Measurements from ENCODE around the gene MFAP4. TPM values are rescaled to one million over a fixed set of nuclear protein-coding genes. Genes with fewer than 3 reads are reported as not detected.

The MFAP4 gene
- total RNA-seq, 1 experiment from 2014 or later = 4.0 TPM

DNA sequence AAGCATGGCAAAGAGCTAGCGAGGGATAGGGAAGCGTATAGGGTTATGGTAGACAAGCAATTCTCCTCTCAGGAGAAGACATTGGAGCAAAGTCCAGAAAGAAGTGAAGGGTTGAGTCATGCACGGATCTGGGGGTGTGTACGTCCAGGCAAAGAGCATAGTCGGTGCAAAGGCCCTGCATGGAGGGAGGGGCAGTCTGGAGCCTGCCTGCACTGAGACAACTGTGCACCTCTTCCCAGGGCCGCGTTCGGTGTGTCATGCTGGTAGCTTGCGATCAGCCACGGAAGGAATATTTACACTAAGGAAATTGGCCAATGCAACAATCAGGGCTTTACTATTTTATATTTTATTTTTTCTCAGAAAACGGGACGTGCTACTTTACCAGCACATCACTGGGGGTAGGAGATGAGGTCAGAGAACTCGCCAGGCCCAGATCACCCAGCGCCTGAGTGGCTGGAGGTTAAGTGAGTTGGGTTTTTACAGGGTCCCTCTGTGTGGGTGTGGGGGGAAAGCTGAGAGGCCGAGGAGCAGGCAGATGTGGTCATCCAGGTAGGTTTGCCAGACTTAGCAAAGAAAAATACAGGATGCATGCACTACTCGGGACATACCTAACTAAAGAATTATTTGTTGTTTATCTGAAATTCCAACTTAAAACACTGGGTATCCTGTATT lies 17.7 kb downstream of the MFAP4 start (continued):
- TF ChIP-seq, protein P1, sequence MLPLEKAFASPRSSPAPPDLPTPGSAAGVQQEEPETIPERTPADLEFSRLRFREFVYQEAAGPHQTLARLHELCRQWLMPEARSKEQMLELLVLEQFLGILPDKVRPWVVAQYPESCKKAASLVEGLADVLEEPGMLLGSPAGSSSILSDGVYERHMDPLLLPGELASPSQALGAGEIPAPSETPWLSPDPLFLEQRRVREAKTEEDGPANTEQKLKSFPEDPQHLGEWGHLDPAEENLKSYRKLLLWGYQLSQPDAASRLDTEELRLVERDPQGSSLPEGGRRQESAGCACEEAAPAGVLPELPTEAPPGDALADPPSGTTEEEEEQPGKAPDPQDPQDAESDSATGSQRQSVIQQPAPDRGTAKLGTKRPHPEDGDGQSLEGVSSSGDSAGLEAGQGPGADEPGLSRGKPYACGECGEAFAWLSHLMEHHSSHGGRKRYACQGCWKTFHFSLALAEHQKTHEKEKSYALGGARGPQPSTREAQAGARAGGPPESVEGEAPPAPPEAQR (CRISPR knock-in tag; IDR thresholded peaks at IDR 0.05) = no peak
- no peak for TF ChIP-seq GABPB1 (CRISPR knock-in tag; IDR thresholded peaks at IDR 0.05)

DNA sequence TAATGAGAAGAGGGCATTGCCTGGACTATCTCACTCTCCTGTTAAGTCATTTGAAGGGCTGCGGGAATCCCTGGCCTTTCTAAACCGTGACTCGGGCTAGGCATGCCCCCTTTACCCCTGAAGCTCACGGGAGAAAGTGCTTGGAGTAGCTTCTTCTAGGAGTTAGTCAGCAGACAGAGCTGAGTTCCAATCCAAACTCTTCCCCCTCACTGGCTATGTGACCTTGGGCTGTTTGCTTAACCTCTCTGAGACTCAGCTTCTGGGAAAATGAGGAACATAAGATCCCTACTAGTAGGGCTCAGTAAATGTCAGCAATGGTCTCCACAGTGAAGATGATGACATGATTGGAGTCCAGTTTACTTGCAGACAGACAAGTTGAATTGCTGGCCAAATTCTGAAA lies 18.8 kb downstream of the MFAP4 start:
- H3K4me3 Mint-ChIP-seq = no peak overlapping the region
- POLR2A ChIA-PET = interaction anchor here (1.5 kb wide), 1 partner anchor 9 kb away, joined by 5 read pairs; no protein-coding TSS in a partner anchor
- H3K27me3 Mint-ChIP-seq (ENCODE audit: low read depth) = no peaks in the 10 kb centered on the region
- TF ChIP-seq ZNF317 (CRISPR knock-in tag; IDR thresholded peaks at IDR 0.05; ENCODE audit: borderline replicate concordance, low read depth) (no peak), STAT6 (CRISPR knock-in tag; conservative IDR thresholded peaks at IDR 0.05; ENCODE audit: low read depth) (no peak), NR3C1 (CRISPR knock-in tag; conservative IDR thresholded peaks at IDR 0.05; ENCODE audit: low read depth) (no peak), FOXK1 (CRISPR knock-in tag; IDR thresholded peaks at IDR 0.05) (no peak), GTF2I (CRISPR knock-in tag; conservative IDR thresholded peaks at IDR 0.05) (no peak), CREM (CRISPR knock-in tag; IDR thresholded peaks at IDR 0.05) (no peak), NR2C2 (CRISPR knock-in tag; IDR thresholded peaks at IDR 0.05) (no peak), ZNF121 (CRISPR knock-in tag; IDR thresholded peaks at IDR 0.05) (no peak), ZNF138 (CRISPR knock-in tag; conservative IDR thresholded peaks at IDR 0.05) (no peak), KAT7 (CRISPR knock-in tag; IDR thresholded peaks at IDR 0.05; ENCODE audit: borderline replicate concordance) (no peak)
- TF ChIP-seq, protein P2, sequence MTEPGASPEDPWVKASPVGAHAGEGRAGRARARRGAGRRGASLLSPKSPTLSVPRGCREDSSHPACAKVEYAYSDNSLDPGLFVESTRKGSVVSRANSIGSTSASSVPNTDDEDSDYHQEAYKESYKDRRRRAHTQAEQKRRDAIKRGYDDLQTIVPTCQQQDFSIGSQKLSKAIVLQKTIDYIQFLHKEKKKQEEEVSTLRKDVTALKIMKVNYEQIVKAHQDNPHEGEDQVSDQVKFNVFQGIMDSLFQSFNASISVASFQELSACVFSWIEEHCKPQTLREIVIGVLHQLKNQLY (CRISPR knock-in tag; IDR thresholded peaks at IDR 0.05) = no peak
- TF ChIP-seq, protein P3, sequence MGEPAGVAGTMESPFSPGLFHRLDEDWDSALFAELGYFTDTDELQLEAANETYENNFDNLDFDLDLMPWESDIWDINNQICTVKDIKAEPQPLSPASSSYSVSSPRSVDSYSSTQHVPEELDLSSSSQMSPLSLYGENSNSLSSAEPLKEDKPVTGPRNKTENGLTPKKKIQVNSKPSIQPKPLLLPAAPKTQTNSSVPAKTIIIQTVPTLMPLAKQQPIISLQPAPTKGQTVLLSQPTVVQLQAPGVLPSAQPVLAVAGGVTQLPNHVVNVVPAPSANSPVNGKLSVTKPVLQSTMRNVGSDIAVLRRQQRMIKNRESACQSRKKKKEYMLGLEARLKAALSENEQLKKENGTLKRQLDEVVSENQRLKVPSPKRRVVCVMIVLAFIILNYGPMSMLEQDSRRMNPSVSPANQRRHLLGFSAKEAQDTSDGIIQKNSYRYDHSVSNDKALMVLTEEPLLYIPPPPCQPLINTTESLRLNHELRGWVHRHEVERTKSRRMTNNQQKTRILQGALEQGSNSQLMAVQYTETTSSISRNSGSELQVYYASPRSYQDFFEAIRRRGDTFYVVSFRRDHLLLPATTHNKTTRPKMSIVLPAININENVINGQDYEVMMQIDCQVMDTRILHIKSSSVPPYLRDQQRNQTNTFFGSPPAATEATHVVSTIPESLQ (CRISPR knock-in tag; IDR thresholded peaks at IDR 0.05) = no peak
- TF ChIP-seq, protein P4, sequence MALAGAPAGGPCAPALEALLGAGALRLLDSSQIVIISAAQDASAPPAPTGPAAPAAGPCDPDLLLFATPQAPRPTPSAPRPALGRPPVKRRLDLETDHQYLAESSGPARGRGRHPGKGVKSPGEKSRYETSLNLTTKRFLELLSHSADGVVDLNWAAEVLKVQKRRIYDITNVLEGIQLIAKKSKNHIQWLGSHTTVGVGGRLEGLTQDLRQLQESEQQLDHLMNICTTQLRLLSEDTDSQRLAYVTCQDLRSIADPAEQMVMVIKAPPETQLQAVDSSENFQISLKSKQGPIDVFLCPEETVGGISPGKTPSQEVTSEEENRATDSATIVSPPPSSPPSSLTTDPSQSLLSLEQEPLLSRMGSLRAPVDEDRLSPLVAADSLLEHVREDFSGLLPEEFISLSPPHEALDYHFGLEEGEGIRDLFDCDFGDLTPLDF (CRISPR knock-in tag; IDR thresholded peaks at IDR 0.05) = no peak
- TF ChIP-seq, protein P5, sequence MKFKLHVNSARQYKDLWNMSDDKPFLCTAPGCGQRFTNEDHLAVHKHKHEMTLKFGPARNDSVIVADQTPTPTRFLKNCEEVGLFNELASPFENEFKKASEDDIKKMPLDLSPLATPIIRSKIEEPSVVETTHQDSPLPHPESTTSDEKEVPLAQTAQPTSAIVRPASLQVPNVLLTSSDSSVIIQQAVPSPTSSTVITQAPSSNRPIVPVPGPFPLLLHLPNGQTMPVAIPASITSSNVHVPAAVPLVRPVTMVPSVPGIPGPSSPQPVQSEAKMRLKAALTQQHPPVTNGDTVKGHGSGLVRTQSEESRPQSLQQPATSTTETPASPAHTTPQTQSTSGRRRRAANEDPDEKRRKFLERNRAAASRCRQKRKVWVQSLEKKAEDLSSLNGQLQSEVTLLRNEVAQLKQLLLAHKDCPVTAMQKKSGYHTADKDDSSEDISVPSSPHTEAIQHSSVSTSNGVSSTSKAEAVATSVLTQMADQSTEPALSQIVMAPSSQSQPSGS (CRISPR knock-in tag; IDR thresholded peaks at IDR 0.05; ENCODE audit: borderline replicate concordance, low read depth) = no peak
- H3K4me1 Mint-ChIP-seq = peaks cover 10% of the 10 kb centered on the region
- no peak overlapping the region for H3K27ac Mint-ChIP-seq
- no peaks in the 10 kb centered on the region for H3K36me3 Mint-ChIP-seq
- H3K9me3 Mint-ChIP-seq = no peaks in the 10 kb centered on the region
- CTCF ChIA-PET = no interaction called here
- DNase-seq (ENCODE audit: low spot score) (no peak), ATAC-seq (no peak)
